WTC11 (cell line): Measurements from ENCODE around the gene OCIAD1. TPM values are rescaled to one million over a fixed set of nuclear protein-coding genes. Genes with fewer than 3 reads are reported as not detected.
"Not testable (repeated sequence)": the region's sequence is repeated elsewhere in the genome, so short reads cannot be mapped to it uniquely, and the experiment has no call there.

Experiments
- ATAC-seq: fragments of 200-7000 bp; cut with Tn5 transposase; 2 replicates; pipeline ENCODE4 v1.10.0; 2021; ENCODE audit warnings: mild to moderate bottlenecking, moderate library complexity
- CTCF ChIA-PET: fragments of 300-600 bp; sonication (Branson Sonifier 250); formaldehyde crosslinking; loops from one replicate; lab custom pipeline; 2021; ENCODE audit warnings: antibody characterized with exemption; lab: Charles Lee
- POLR2A ChIA-PET: fragments of 350-600 bp; sonication (Branson Sonifier 250); formaldehyde crosslinking; loops from one replicate; lab custom pipeline; 2021; ENCODE audit warnings: antibody characterized with exemption; lab: Charles Lee
- DNase-seq: peaks from one replicate; pipeline ENCODE4 v3.0.0; 2021; ENCODE audit warnings: low spot score
- H3K27ac Mint-ChIP-seq: 2 replicates; pipeline ENCODE4 v1.8.0; 2021; ENCODE audit warnings: mixed read lengths
- H3K27me3 Mint-ChIP-seq: 2 replicates; pipeline ENCODE4 v1.8.0; 2021; ENCODE audit warnings: low read depth, mild to moderate bottlenecking, moderate library complexity, mixed read lengths
- H3K36me3 Mint-ChIP-seq: 2 replicates; pipeline ENCODE4 v1.8.0; 2021; ENCODE audit warnings: mixed read lengths
- H3K4me1 Mint-ChIP-seq: 2 replicates; pipeline ENCODE4 v1.8.0; 2022; ENCODE audit warnings: mixed read lengths
- H3K4me3 Mint-ChIP-seq: 2 replicates; pipeline ENCODE4 v1.8.0; 2021; ENCODE audit warnings: mild to moderate bottlenecking, moderate library complexity, mixed read lengths
- H3K9me3 Mint-ChIP-seq: 2 replicates; pipeline ENCODE4 v1.8.0; 2021; ENCODE audit warnings: mixed read lengths
- ATF6 ChIP-seq: sonication (generic); formaldehyde crosslinking; IDR thresholded peaks from 2 replicates; pipeline ENCODE4 v1.8.1; 2023; ENCODE audit warnings: mild to moderate bottlenecking, missing genetic modification reagents
- KAT7 ChIP-seq: sonication (generic); formaldehyde crosslinking; IDR thresholded peaks from 2 replicates; pipeline ENCODE4 v1.8.1; 2023; ENCODE audit warnings: missing genetic modification reagents, mild to moderate bottlenecking, borderline replicate concordance
- SMAD3 ChIP-seq: sonication (generic); formaldehyde crosslinking; IDR thresholded peaks from 2 replicates; pipeline ENCODE4 v1.8.0; 2022; ENCODE audit warnings: missing genetic modification reagents, mild to moderate bottlenecking, borderline replicate concordance
- ZNF121 ChIP-seq: sonication (generic); formaldehyde crosslinking; IDR thresholded peaks from 2 replicates; pipeline ENCODE4 v1.8.0; 2023; ENCODE audit warnings: missing genetic modification reagents
- ZNF138 ChIP-seq: sonication (generic); formaldehyde crosslinking; conservative IDR thresholded peaks from 2 replicates; pipeline ENCODE4 v1.8.1; 2022; ENCODE audit warnings: mild to moderate bottlenecking, moderate library complexity, missing genetic modification reagents
- ZNF396 ChIP-seq: fragments of 250-450 bp; sonication (Bioruptor Pico); IDR thresholded peaks from 2 replicates; pipeline ENCODE4 v1.8.0; 2021; ENCODE audit warnings: mild to moderate bottlenecking, moderate library complexity, borderline replicate concordance
- ZSCAN18 ChIP-seq: fragments of 250-450 bp; sonication (Bioruptor Pico); IDR thresholded peaks from 2 replicates; pipeline ENCODE4 v2.1.2; 2022; ENCODE audit warnings: mild to moderate bottlenecking, moderate library complexity
- total RNA-seq: library from RNA; stranded (reverse); gene quantifications from 3 replicates; pipeline ENCODE4 v1.2.3, GENCODE V29; 2021
- TF ChIP-seq, protein P1 (sequence below): fragments of 250-450 bp; sonication (Bioruptor Pico); IDR thresholded peaks from 2 replicates; pipeline ENCODE4 v1.9.0; 2021; ENCODE audit warnings: mild to moderate bottlenecking, borderline replicate concordance
- TF ChIP-seq, protein P2 (sequence below): fragments of 250-450 bp; sonication (Bioruptor Pico); IDR thresholded peaks from 2 replicates; pipeline ENCODE4 v1.9.0; 2021; ENCODE audit warnings: mild to moderate bottlenecking
- TF ChIP-seq, protein P3 (sequence below): sonication (generic); formaldehyde crosslinking; IDR thresholded peaks from 2 replicates; pipeline ENCODE4 v1.8.1; 2023; ENCODE audit warnings: mild to moderate bottlenecking, missing genetic modification reagents, borderline replicate concordance
- TF ChIP-seq, protein P4 (sequence below): sonication (generic); formaldehyde crosslinking; IDR thresholded peaks from 2 replicates; pipeline ENCODE4 v1.8.1; 2023; ENCODE audit warnings: mild to moderate bottlenecking, missing genetic modification reagents, moderate library complexity

Gene OCIAD1
- total RNA-seq, 1 experiment from 2014 or later = 135 TPM

GRCh38 chr4:48816971-48817370 is 13.9 kb upstream of the OCIAD1 start (continued):
- TF ChIP-seq, protein P1, sequence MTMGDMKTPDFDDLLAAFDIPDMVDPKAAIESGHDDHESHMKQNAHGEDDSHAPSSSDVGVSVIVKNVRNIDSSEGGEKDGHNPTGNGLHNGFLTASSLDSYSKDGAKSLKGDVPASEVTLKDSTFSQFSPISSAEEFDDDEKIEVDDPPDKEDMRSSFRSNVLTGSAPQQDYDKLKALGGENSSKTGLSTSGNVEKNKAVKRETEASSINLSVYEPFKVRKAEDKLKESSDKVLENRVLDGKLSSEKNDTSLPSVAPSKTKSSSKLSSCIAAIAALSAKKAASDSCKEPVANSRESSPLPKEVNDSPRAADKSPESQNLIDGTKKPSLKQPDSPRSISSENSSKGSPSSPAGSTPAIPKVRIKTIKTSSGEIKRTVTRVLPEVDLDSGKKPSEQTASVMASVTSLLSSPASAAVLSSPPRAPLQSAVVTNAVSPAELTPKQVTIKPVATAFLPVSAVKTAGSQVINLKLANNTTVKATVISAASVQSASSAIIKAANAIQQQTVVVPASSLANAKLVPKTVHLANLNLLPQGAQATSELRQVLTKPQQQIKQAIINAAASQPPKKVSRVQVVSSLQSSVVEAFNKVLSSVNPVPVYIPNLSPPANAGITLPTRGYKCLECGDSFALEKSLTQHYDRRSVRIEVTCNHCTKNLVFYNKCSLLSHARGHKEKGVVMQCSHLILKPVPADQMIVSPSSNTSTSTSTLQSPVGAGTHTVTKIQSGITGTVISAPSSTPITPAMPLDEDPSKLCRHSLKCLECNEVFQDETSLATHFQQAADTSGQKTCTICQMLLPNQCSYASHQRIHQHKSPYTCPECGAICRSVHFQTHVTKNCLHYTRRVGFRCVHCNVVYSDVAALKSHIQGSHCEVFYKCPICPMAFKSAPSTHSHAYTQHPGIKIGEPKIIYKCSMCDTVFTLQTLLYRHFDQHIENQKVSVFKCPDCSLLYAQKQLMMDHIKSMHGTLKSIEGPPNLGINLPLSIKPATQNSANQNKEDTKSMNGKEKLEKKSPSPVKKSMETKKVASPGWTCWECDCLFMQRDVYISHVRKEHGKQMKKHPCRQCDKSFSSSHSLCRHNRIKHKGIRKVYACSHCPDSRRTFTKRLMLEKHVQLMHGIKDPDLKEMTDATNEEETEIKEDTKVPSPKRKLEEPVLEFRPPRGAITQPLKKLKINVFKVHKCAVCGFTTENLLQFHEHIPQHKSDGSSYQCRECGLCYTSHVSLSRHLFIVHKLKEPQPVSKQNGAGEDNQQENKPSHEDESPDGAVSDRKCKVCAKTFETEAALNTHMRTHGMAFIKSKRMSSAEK (CRISPR knock-in tag) = no peak
- TF ChIP-seq ZNF121 (CRISPR knock-in tag) = no peak
- no peak for TF ChIP-seq SMAD3 (CRISPR knock-in tag)
- TF ChIP-seq ZSCAN18 (CRISPR knock-in tag) = no peak
- no peak for TF ChIP-seq KAT7 (CRISPR knock-in tag)
- TF ChIP-seq ATF6 = no peak
- TF ChIP-seq, protein P2, sequence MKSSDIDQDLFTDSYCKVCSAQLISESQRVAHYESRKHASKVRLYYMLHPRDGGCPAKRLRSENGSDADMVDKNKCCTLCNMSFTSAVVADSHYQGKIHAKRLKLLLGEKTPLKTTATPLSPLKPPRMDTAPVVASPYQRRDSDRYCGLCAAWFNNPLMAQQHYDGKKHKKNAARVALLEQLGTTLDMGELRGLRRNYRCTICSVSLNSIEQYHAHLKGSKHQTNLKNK (CRISPR knock-in tag) = no peak
- TF ChIP-seq, protein P3, sequence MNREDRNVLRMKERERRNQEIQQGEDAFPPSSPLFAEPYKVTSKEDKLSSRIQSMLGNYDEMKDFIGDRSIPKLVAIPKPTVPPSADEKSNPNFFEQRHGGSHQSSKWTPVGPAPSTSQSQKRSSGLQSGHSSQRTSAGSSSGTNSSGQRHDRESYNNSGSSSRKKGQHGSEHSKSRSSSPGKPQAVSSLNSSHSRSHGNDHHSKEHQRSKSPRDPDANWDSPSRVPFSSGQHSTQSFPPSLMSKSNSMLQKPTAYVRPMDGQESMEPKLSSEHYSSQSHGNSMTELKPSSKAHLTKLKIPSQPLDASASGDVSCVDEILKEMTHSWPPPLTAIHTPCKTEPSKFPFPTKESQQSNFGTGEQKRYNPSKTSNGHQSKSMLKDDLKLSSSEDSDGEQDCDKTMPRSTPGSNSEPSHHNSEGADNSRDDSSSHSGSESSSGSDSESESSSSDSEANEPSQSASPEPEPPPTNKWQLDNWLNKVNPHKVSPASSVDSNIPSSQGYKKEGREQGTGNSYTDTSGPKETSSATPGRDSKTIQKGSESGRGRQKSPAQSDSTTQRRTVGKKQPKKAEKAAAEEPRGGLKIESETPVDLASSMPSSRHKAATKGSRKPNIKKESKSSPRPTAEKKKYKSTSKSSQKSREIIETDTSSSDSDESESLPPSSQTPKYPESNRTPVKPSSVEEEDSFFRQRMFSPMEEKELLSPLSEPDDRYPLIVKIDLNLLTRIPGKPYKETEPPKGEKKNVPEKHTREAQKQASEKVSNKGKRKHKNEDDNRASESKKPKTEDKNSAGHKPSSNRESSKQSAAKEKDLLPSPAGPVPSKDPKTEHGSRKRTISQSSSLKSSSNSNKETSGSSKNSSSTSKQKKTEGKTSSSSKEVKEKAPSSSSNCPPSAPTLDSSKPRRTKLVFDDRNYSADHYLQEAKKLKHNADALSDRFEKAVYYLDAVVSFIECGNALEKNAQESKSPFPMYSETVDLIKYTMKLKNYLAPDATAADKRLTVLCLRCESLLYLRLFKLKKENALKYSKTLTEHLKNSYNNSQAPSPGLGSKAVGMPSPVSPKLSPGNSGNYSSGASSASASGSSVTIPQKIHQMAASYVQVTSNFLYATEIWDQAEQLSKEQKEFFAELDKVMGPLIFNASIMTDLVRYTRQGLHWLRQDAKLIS (CRISPR knock-in tag) = no peak
- TF ChIP-seq, protein P4, sequence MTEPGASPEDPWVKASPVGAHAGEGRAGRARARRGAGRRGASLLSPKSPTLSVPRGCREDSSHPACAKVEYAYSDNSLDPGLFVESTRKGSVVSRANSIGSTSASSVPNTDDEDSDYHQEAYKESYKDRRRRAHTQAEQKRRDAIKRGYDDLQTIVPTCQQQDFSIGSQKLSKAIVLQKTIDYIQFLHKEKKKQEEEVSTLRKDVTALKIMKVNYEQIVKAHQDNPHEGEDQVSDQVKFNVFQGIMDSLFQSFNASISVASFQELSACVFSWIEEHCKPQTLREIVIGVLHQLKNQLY = no peak
- no peak for TF ChIP-seq ZNF138
- TF ChIP-seq ZNF396 (CRISPR knock-in tag) = no peak

- DNase-seq, POLR2A ChIA-PET, H3K27me3 Mint-ChIP-seq, H3K27ac Mint-ChIP-seq, CTCF ChIA-PET, H3K4me1 Mint-ChIP-seq, H3K9me3 Mint-ChIP-seq, H3K4me3 Mint-ChIP-seq, H3K36me3 Mint-ChIP-seq, ATAC-seq: not testable (repeated sequence)
Measured at GRCh38 chr4:48821431-48821830, 9.5 kb upstream of the OCIAD1 start.
